ENCODE results near the gene DRAM2. TPM values are rescaled to one million over a fixed set of nuclear protein-coding genes. Genes with fewer than 3 reads are reported as not detected.

Gene DRAM2
- total and polyA plus RNA-seq, 2 of the 13 experiments (the other 11 are each of a cell fraction or from before 2014, with no cell fraction given): 33.2 to 123 TPM

- H3K4me3 ChIP-seq (replicated peaks in 1 of 3; ENCODE audit: insufficient read depth in 1 of 3, low read depth in 2 of 3, low read length in 3 of 3): peak overlapping the region; percentile 82 to 90 (median 84); a peak in 5 of 6 replicates
- peaks cover 8% of the 10 kb centered on the region; the same call in 1 of the 2 replicates for H4K20me1 ChIP-seq (ENCODE audit: insufficient read depth, low read length)
- FAIRE-seq (no peak), ATAC-seq (no peak), DNase-seq (ENCODE audit: low spot score) (peak; percentile 3)
- H2AFZ ChIP-seq (ENCODE audit: low read length): no peak overlapping the region
- peak overlapping the region; percentile 91 for H3K9ac ChIP-seq (ENCODE audit: insufficient read depth, low read depth, low read length)
- in situ Hi-C loops (cut with HindIII; ENCODE audit: extremely low pct_ligation_motif_present, low pct_unique_long_range_greater_than_20kb): no loop called here
- peak overlapping the region; percentile 75 for H3K4me2 ChIP-seq (ENCODE audit: low read depth, low read length)
- no peak for TF ChIP-seq CTCF (CRISPR knock-in tag; IDR thresholded peaks at IDR 0.05)
- no peak for TF ChIP-seq ZNF569 (CRISPR knock-in tag; IDR thresholded peaks at IDR 0.05; ENCODE audit: borderline replicate concordance)
- no peak for TF ChIP-seq PATZ1 (CRISPR knock-in tag; IDR thresholded peaks at IDR 0.05)
- TF ChIP-seq ZNF446 (CRISPR knock-in tag; IDR thresholded peaks at IDR 0.05): no peak
- no peak for TF ChIP-seq ZNF580 (CRISPR knock-in tag; IDR thresholded peaks at IDR 0.05; ENCODE audit: borderline replicate concordance, low read depth)
- TF ChIP-seq ZBTB3 (CRISPR knock-in tag; IDR thresholded peaks at IDR 0.05; ENCODE audit: borderline replicate concordance, low read depth): no peak
- no peak for TF ChIP-seq ZNF33A (CRISPR knock-in tag; IDR thresholded peaks at IDR 0.05; ENCODE audit: borderline replicate concordance)
- TF ChIP-seq ZNF839 (CRISPR knock-in tag; IDR thresholded peaks at IDR 0.05; ENCODE audit: borderline replicate concordance): no peak
- TF ChIP-seq ZNF205 (CRISPR knock-in tag; IDR thresholded peaks at IDR 0.05): no peak
- no peak for TF ChIP-seq SMAD3 (CRISPR knock-in tag; IDR thresholded peaks at IDR 0.05)
- no peak for TF ChIP-seq MXI1 (IDR thresholded peaks at IDR 0.05; ENCODE audit: borderline replicate concordance, low read depth, low read length)
- TF ChIP-seq DR1 (CRISPR knock-in tag; IDR thresholded peaks at IDR 0.05): no peak
- H3K4me1 ChIP-seq (ENCODE audit: insufficient read depth, low read length): peaks cover 59% of the 10 kb centered on the region
- ChIA-PET POLR2A (interaction anchor here (1.0 to 1.4 kb wide), 4 partner anchors 9 to 96 kb away, joined by 3 to 7 read pairs (median 3); no protein-coding TSS in a partner anchor), CTCF (ENCODE audit: low intra/inter-chr PET ratio, low total read pairs) (no interaction called here)
- H3K36me3 ChIP-seq (replicated peaks in 1 of 2; ENCODE audit: control insufficient read depth in 1 of 2, insufficient read depth in 2 of 2, low read length in 2 of 2): 0 out of 5 replicates have a peak, but pooled peaks cover 0 to 7% of the 10 kb centered on the region in 2 experiments
- WGBS (ENCODE audit: low lambda C conversion rate): 13% methylated on average over 5 of the region's 5 CpGs
- BruUV-seq (replicated peaks): no TSS peak
- peaks cover 73% of the 10 kb centered on the region for H3K79me2 ChIP-seq (ENCODE audit: insufficient read depth, low read length)
- no peaks in the 10 kb centered on the region for H3K9me3 ChIP-seq (ENCODE audit: low read length)
- no peaks in the 10 kb centered on the region for H3K27me3 ChIP-seq (ENCODE audit: control insufficient read depth in 1 of 2, insufficient read depth in 2 of 2, low read length in 2 of 2)
- intact Hi-C loops (cut with micrococcal nuclease; ENCODE audit: unreplicated experiment): loop anchor here (5.0 to 10.0 kb wide), 2 partner anchors 109 to 193 kb away; no protein-coding TSS in a partner anchor
- peak overlapping the region; percentile 96 for H3K27ac ChIP-seq (ENCODE audit: extremely low read length, insufficient read depth, low read length)
Observed at GRCh38 chr1:111141245-111142220, 1.6 kb upstream of the DRAM2 start.
